GM12878 (cell line): ENCODE results near the gene SOS1. TPM values are rescaled to one million over a fixed set of nuclear protein-coding genes. Genes with fewer than 3 reads are reported as not detected.

ENCODE experiments used
- ASH2L ChIP-seq: fragments of 300-600, 200-600 bp; sonication (generic); IDR thresholded peaks from 2 replicates; pipeline ENCODE4 v1.6.1; 2017; ENCODE audit warnings: low read depth, mild to moderate bottlenecking, borderline replicate concordance
- ATF2 ChIP-seq: IDR thresholded peaks from 2 replicates; pipeline ENCODE4 v1.6.1; 2012; ENCODE audit warnings: low read length, inconsistent platforms
- BCL11A ChIP-seq: IDR thresholded peaks from 2 replicates; pipeline ENCODE4 v1.6.1; 2011; ENCODE audit warnings: low read depth, low read length
- DPF2 ChIP-seq: fragments of 450-650 bp; IDR thresholded peaks from 2 replicates; pipeline ENCODE4 v1.6.1; 2017; ENCODE audit warnings: mild to moderate bottlenecking
- EED ChIP-seq: sonication (generic); IDR thresholded peaks from 2 replicates; pipeline ENCODE4 v1.6.1; 2016; ENCODE audit warnings: antibody characterized with exemption, low read depth
- ESRRA ChIP-seq: IDR thresholded peaks from 2 replicates; pipeline ENCODE4 v1.6.1; 2012; ENCODE audit warnings: mild to moderate bottlenecking, low read length, improper control_type of control experiment
- FOS ChIP-seq: IDR thresholded peaks from 3 replicates; pipeline ENCODE4 v1.6.1; 2011; ENCODE audit warnings: borderline replicate concordance; ENCODE audit not compliant: insufficient read length; ENCODE audit errors: extremely low read depth
- FOXM1 ChIP-seq: IDR thresholded peaks from 2 replicates; pipeline ENCODE4 v1.6.1; 2012; ENCODE audit warnings: low read depth, mild to moderate bottlenecking, inconsistent platforms, low read length, moderate library complexity
- HCFC1 ChIP-seq: fragments of 150-350 bp; IDR thresholded peaks from 2 replicates; pipeline ENCODE4 v1.6.1; 2014; ENCODE audit warnings: low read length
- IKZF1 ChIP-seq: fragments of 450-650 bp; conservative IDR thresholded peaks from 2 replicates; pipeline ENCODE4 v1.6.1; 2017; ENCODE audit warnings: antibody characterized with exemption, mild to moderate bottlenecking
- IKZF2 ChIP-seq, 2 experiments: fragments of 450-650 bp; IDR thresholded peaks; 2 replicates each; pipeline ENCODE4 v1.6.1; 2017; ENCODE audit warnings: mild to moderate bottlenecking in 2 of 2, moderate library complexity in 2 of 2
- IRF5 ChIP-seq: fragments of 450-650 bp; IDR thresholded peaks from 2 replicates; pipeline ENCODE4 v1.6.1; 2017; ENCODE audit warnings: borderline replicate concordance
- JUNB ChIP-seq: IDR thresholded peaks from 2 replicates; pipeline ENCODE4 v1.6.1; 2016; ENCODE audit warnings: antibody characterized with exemption, mild to moderate bottlenecking
- MTA3 ChIP-seq: IDR thresholded peaks from 2 replicates; pipeline ENCODE4 v1.6.1; 2012; ENCODE audit warnings: low read length, inconsistent platforms, borderline replicate concordance
- NFYB ChIP-seq: IDR thresholded peaks from 2 replicates; pipeline ENCODE4 v1.6.1; 2011; ENCODE audit warnings: low read depth, mild to moderate bottlenecking, low read length, improper control_type of control experiment, moderate library complexity; ENCODE audit not compliant: insufficient read depth
- NR2F1 ChIP-seq: fragments of 450-650 bp; conservative IDR thresholded peaks from 2 replicates; pipeline ENCODE4 v1.6.1; 2017; ENCODE audit warnings: mild to moderate bottlenecking
- POU2F2 ChIP-seq: IDR thresholded peaks from 3 replicates; pipeline ENCODE4 v1.6.1; 2011; ENCODE audit warnings: low read depth, mild to moderate bottlenecking, low read length, borderline replicate concordance
- RB1 ChIP-seq: fragments of 450-650 bp; formaldehyde crosslinking; IDR thresholded peaks from 2 replicates; pipeline ENCODE4 v1.6.1; 2017; ENCODE audit warnings: mild to moderate bottlenecking, borderline replicate concordance
- RFX5 ChIP-seq: IDR thresholded peaks from 2 replicates; pipeline ENCODE4 v1.6.1; 2011; ENCODE audit warnings: low read depth, low read length, improper control_type of control experiment
- SIN3A ChIP-seq: IDR thresholded peaks from 2 replicates; pipeline ENCODE4 v1.6.1; 2012; ENCODE audit warnings: low read depth, low read length, improper control_type of control experiment
- SIX5 ChIP-seq: IDR thresholded peaks from 2 replicates; pipeline ENCODE4 v1.6.1; 2011; ENCODE audit warnings: mild to moderate bottlenecking, low read depth, low read length, moderate library complexity; ENCODE audit not compliant: severe bottlenecking
- SMAD1 ChIP-seq: fragments of 450-650 bp; IDR thresholded peaks from 2 replicates; pipeline ENCODE4 v1.6.1; 2018; ENCODE audit warnings: mild to moderate bottlenecking, low read depth; ENCODE audit not compliant: partially characterized antibody
- SP1 ChIP-seq: IDR thresholded peaks from one replicate; pipeline ENCODE4 v1.6.1; 2011; ENCODE audit warnings: low read depth, low read length
- SUZ12 ChIP-seq: fragments of 200-600 bp; sonication (generic); IDR thresholded peaks from one replicate; pipeline ENCODE4 v1.6.1; 2018; ENCODE audit warnings: antibody characterized with exemption, mild to moderate bottlenecking; ENCODE audit not compliant: unreplicated experiment
- USF1 ChIP-seq: IDR thresholded peaks from 2 replicates; pipeline ENCODE4 v1.6.1; 2011; ENCODE audit warnings: borderline replicate concordance, low read depth, mild to moderate bottlenecking, moderate library complexity, mixed read lengths, low read length; ENCODE audit not compliant: insufficient read depth; ENCODE audit errors: extremely low read length
- ZBED1 ChIP-seq: IDR thresholded peaks from 2 replicates; pipeline ENCODE4 v1.6.1; 2016; ENCODE audit warnings: borderline replicate concordance
- ZBTB33 ChIP-seq: fragments of 450-650 bp; IDR thresholded peaks from 2 replicates; pipeline ENCODE4 v1.6.1; 2017; ENCODE audit warnings: mild to moderate bottlenecking
- ZNF274 ChIP-seq: IDR thresholded peaks from one replicate; pipeline ENCODE4 v1.8.0; 2011; ENCODE audit not compliant: insufficient read length, insufficient read depth
- polyA plus RNA-seq, 11 experiments: library from polyadenylated mRNA; depleted of rRNA in 4 of 11; unstranded in 6 of 11; stranded (reverse) in 5 of 11; fragments of >200 nt; fragmentation: Nextera tagmentation in 4 of 11; fragmentation: Illumina TruSeq in 1 of 11; extraction: Ambion mirVana in 4 of 11; extraction: Trizol in 1 of 11; gene quantifications; 1 replicate in 1 of 11; 2 replicates in 10 of 11; pipeline versions ENCODE4 v1.2.1 to v1.2.3, GENCODE V29; 2011 to 2016; ENCODE audit warnings: inconsistent platforms in 2 of 11, missing spikeins in 2 of 11, low read depth in 1 of 11
- total RNA-seq, 4 experiments: library from RNA; depleted of rRNA in 3 of 4; stranded (reverse); fragments of >200 nt in 3 of 4; fragmentation: Illumina TruSeq in 1 of 4; extraction: Trizol in 1 of 4; gene quantifications; 2 replicates each; pipeline versions ENCODE4 v1.2.1 to v1.2.3, GENCODE V29; 2013 to 2021

SOS1 gene
- total and polyA plus RNA-seq, 10 of the 15 experiments (the other 5 are each of a cell fraction or from before 2014, with no cell fraction given) = 2.1 to 24.1 (median 8.5) TPM

GRCh38 chr2:39120771-39121522 is at the start of gene SOS1 (continued):
- no peak for TF ChIP-seq USF1
- no peak; the same call in 1 of the 2 replicates for TF ChIP-seq MTA3
- TF ChIP-seq NR2F1 = no peak; the same call in 1 of the 2 replicates
- TF ChIP-seq IRF5 = 0 out of 2 replicates have a peak, but pooled peaks have one; percentile 6
- no peak for TF ChIP-seq HCFC1
- no peak for TF ChIP-seq ZNF274
- peak; percentile 66; the same call in 1 of the 3 replicates for TF ChIP-seq POU2F2
- TF ChIP-seq BCL11A = no peak
- peak; percentile 87 for TF ChIP-seq IKZF2 (IDR thresholded peaks at IDR 0.05)
- TF ChIP-seq EED = peak; percentile 77
- peak; percentile 23 for TF ChIP-seq SMAD1
- peak; percentile 77; the same call in 1 of the 2 replicates for TF ChIP-seq RB1
- no peak for TF ChIP-seq FOXM1
- no peak for TF ChIP-seq ZBTB33
- TF ChIP-seq FOS = no peak
- TF ChIP-seq ZBED1 = 0 out of 2 replicates have a peak, but pooled peaks have one; percentile 34
- peak; percentile 34 for TF ChIP-seq DPF2
- TF ChIP-seq ASH2L = no peak; the same call in 1 of the 2 replicates
- TF ChIP-seq NFYB = no peak
- peak; percentile 78 for TF ChIP-seq SP1
- TF ChIP-seq ESRRA = no peak
- no peak for TF ChIP-seq RFX5
- TF ChIP-seq ATF2 = no peak
- peak; percentile 83 for TF ChIP-seq IKZF1
- TF ChIP-seq SUZ12 = no peak
- 0 out of 2 replicates have a peak, but pooled peaks have one; percentile 59 for TF ChIP-seq SIN3A
- no peak for TF ChIP-seq SIX5
- no peak for TF ChIP-seq JUNB
